ENCODE data around the gene CRIP3.

GRCh38 chr6:43280234-43280633, 28.4 kb downstream of the CRIP3 start:
- TF ChIP-seq EZH2 (IDR thresholded peaks at IDR 0.05; ENCODE audit: insufficient read depth, poor library complexity, severe bottlenecking) (no peak), EZH2phosphoT487 (IDR thresholded peaks at IDR 0.05; ENCODE audit: insufficient read depth, low read depth) (no peak)
